Measurements from ENCODE around the gene LMAN2L. TPM values are rescaled to one million over a fixed set of nuclear protein-coding genes. Genes with fewer than 3 reads are reported as not detected.

Gene LMAN2L
- total and polyA plus RNA-seq, 9 donors, result 22.5 to 30.3 (median 27.7) TPM

GRCh38 chr2:96760986-96761832 is 21.3 kb upstream of the LMAN2L start:
- Histone ChIP-seq H3K36me3 (ENCODE audit: control insufficient read depth, insufficient read depth, low read length) (no peaks in the 10 kb centered on the region), H3K4me1 (ENCODE audit: control insufficient read depth, insufficient read depth, low read length) (peaks cover 42% of the 10 kb centered on the region), H3K27ac (ENCODE audit: low read length) (peak overlapping the region; percentile 65), H3K4me3 (ENCODE audit: low read length) (peak overlapping the region; percentile 68), H3K27me3 (ENCODE audit: control insufficient read depth, insufficient read depth, low read length) (peaks cover under 1% of the 10 kb centered on the region), H3K9me3 (replicated peaks; ENCODE audit: control insufficient read depth, low read depth, low read length) (no peaks in the 10 kb centered on the region)
- WGBS (ENCODE audit: insufficient coverage), result 34% methylated on average over 52 of the region's 59 CpGs
- peak; percentile 50 for DNase-seq

- Histone ChIP-seq H3K4me3 (ENCODE audit: low read length) (peak within 1 kb of the TSS; percentile 68), H3K4me1 (ENCODE audit: control insufficient read depth, insufficient read depth, low read length) (peaks cover 42% of the 10 kb centered on the region), H3K27ac (ENCODE audit: low read length) (peak within 1 kb of the TSS; percentile 65), H3K9me3 (replicated peaks; ENCODE audit: control insufficient read depth, low read depth, low read length) (no peaks in the 10 kb centered on the region), H3K36me3 (ENCODE audit: control insufficient read depth, insufficient read depth, low read length) (no peaks in the 10 kb centered on the region), H3K27me3 (ENCODE audit: control insufficient read depth, insufficient read depth, low read length) (peaks cover 3% of the 10 kb centered on the region)
- 3% methylated on average over 45 of the region's 62 CpGs for WGBS (ENCODE audit: insufficient coverage)
- DNase-seq, result peak; percentile 96
Observed at GRCh38 chr2:96760036-96760985, 20.4 kb upstream of the LMAN2L start, which contains the start of gene CNNM4. TSS of gene CNNM4 (plus strand) at chr2:96760902. CDS start at chr2:96761000, 98 bp downstream.

GRCh38 chr2:96759548-96759947 is 19.7 kb upstream of the LMAN2L start:
- Histone ChIP-seq H3K9me3 (replicated peaks; ENCODE audit: control insufficient read depth, low read depth, low read length) (no peaks in the 10 kb centered on the region), H3K27me3 (ENCODE audit: control insufficient read depth, insufficient read depth, low read length) (peaks cover 3% of the 10 kb centered on the region), H3K27ac (ENCODE audit: low read length) (no peak overlapping the region), H3K4me1 (ENCODE audit: control insufficient read depth, insufficient read depth, low read length) (peaks cover 42% of the 10 kb centered on the region), H3K36me3 (ENCODE audit: control insufficient read depth, insufficient read depth, low read length) (no peaks in the 10 kb centered on the region), H3K4me3 (ENCODE audit: low read length) (no peak overlapping the region)
- DNase-seq, result no peak
- no CpG with 5 or more reads among the region's 4 CpGs for WGBS (ENCODE audit: insufficient coverage)

- Histone ChIP-seq H3K27ac (ENCODE audit: low read length) (no peak overlapping the region), H3K9me3 (replicated peaks; ENCODE audit: control insufficient read depth, low read depth, low read length) (no peaks in the 10 kb centered on the region), H3K36me3 (ENCODE audit: control insufficient read depth, insufficient read depth, low read length) (no peaks in the 10 kb centered on the region), H3K4me3 (ENCODE audit: low read length) (no peak overlapping the region), H3K4me1 (ENCODE audit: control insufficient read depth, insufficient read depth, low read length) (peaks cover 36% of the 10 kb centered on the region), H3K27me3 (ENCODE audit: control insufficient read depth, insufficient read depth, low read length) (peaks cover 3% of the 10 kb centered on the region)
- 96% methylated on average over 3 of the region's 3 CpGs for WGBS (ENCODE audit: insufficient coverage)
- no peak for DNase-seq
Observed at GRCh38 chr2:96758987-96759386, 19.1 kb upstream of the LMAN2L start.

GRCh38 chr2:96757477-96757860 is 17.6 kb upstream of the LMAN2L start:
- Histone ChIP-seq H3K4me3 (ENCODE audit: low read length) (no peak overlapping the region), H3K27me3 (ENCODE audit: control insufficient read depth, insufficient read depth, low read length) (peaks cover 3% of the 10 kb centered on the region), H3K4me1 (ENCODE audit: control insufficient read depth, insufficient read depth, low read length) (peaks cover 21% of the 10 kb centered on the region), H3K36me3 (ENCODE audit: control insufficient read depth, insufficient read depth, low read length) (no peaks in the 10 kb centered on the region), H3K9me3 (replicated peaks; ENCODE audit: control insufficient read depth, low read depth, low read length) (no peaks in the 10 kb centered on the region), H3K27ac (ENCODE audit: low read length) (no peak overlapping the region)
- no peak for DNase-seq
- WGBS (ENCODE audit: insufficient coverage), result 88% methylated on average over 6 of the region's 6 CpGs

GRCh38 chr2:96756788-96757476 is 17.1 kb upstream of the LMAN2L start:
- Histone ChIP-seq H3K4me3 (ENCODE audit: low read length) (no peak overlapping the region), H3K36me3 (ENCODE audit: control insufficient read depth, insufficient read depth, low read length) (no peaks in the 10 kb centered on the region), H3K27ac (ENCODE audit: low read length) (no peak overlapping the region), H3K27me3 (ENCODE audit: control insufficient read depth, insufficient read depth, low read length) (peaks cover 3% of the 10 kb centered on the region), H3K4me1 (ENCODE audit: control insufficient read depth, insufficient read depth, low read length) (peaks cover 16% of the 10 kb centered on the region), H3K9me3 (replicated peaks; ENCODE audit: control insufficient read depth, low read depth, low read length) (no peaks in the 10 kb centered on the region)
- no peak for DNase-seq
- 63% methylated on average over 4 of the region's 5 CpGs for WGBS (ENCODE audit: insufficient coverage)

GRCh38 chr2:96754317-96754716 is 14.5 kb upstream of the LMAN2L start:
- Histone ChIP-seq H3K4me1 (ENCODE audit: control insufficient read depth, insufficient read depth, low read length) (no peaks in the 10 kb centered on the region), H3K4me3 (ENCODE audit: low read length) (no peak overlapping the region), H3K27me3 (ENCODE audit: control insufficient read depth, insufficient read depth, low read length) (peaks cover 3% of the 10 kb centered on the region), H3K9me3 (replicated peaks; ENCODE audit: control insufficient read depth, low read depth, low read length) (no peaks in the 10 kb centered on the region), H3K36me3 (ENCODE audit: control insufficient read depth, insufficient read depth, low read length) (no peaks in the 10 kb centered on the region), H3K27ac (ENCODE audit: low read length) (no peak overlapping the region)
- DNase-seq, result no peak

GRCh38 chr2:96753661-96754282 is 13.9 kb upstream of the LMAN2L start:
- Histone ChIP-seq H3K27me3 (ENCODE audit: control insufficient read depth, insufficient read depth, low read length) (peaks cover 3% of the 10 kb centered on the region), H3K4me1 (ENCODE audit: control insufficient read depth, insufficient read depth, low read length) (no peaks in the 10 kb centered on the region), H3K4me3 (ENCODE audit: low read length) (no peak overlapping the region), H3K36me3 (ENCODE audit: control insufficient read depth, insufficient read depth, low read length) (no peaks in the 10 kb centered on the region), H3K27ac (ENCODE audit: low read length) (no peak overlapping the region), H3K9me3 (replicated peaks; ENCODE audit: control insufficient read depth, low read depth, low read length) (no peaks in the 10 kb centered on the region)
- no peak for DNase-seq
- WGBS (ENCODE audit: insufficient coverage), result 76% methylated on average over 2 of the region's 7 CpGs

- no peak for DNase-seq
- Histone ChIP-seq H3K36me3 (ENCODE audit: control insufficient read depth, insufficient read depth, low read length) (no peaks in the 10 kb centered on the region), H3K4me3 (ENCODE audit: low read length) (no peak overlapping the region), H3K4me1 (ENCODE audit: control insufficient read depth, insufficient read depth, low read length) (no peaks in the 10 kb centered on the region), H3K27ac (ENCODE audit: low read length) (no peak overlapping the region), H3K9me3 (replicated peaks; ENCODE audit: control insufficient read depth, low read depth, low read length) (no peaks in the 10 kb centered on the region), H3K27me3 (ENCODE audit: control insufficient read depth, insufficient read depth, low read length) (peaks cover 3% of the 10 kb centered on the region)
- 90% methylated on average over 5 of the region's 9 CpGs for WGBS (ENCODE audit: insufficient coverage)
Observed at GRCh38 chr2:96751800-96752199, 11.9 kb upstream of the LMAN2L start.
